ENCODE measurements around the gene PEX26.

- no peak for TF ChIP-seq CTCF (conservative IDR thresholded peaks at IDR 0.05; ENCODE audit: low read length)
- TF ChIP-seq EZH2phosphoT487 (IDR thresholded peaks at IDR 0.05; ENCODE audit: borderline replicate concordance, low read depth, low read length), result no peak
Measured at GRCh38 chr22:18083406-18083805, 5.6 kb downstream of the PEX26 start.
